Lower leg skin (tissue), 4 donors: ENCODE data around the gene IL10RB. TPM values are rescaled to one million over a fixed set of nuclear protein-coding genes. Genes with fewer than 3 reads are reported as not detected.

Experiments
- DNase-seq, 2 donors: peaks; one replicate each; pipeline ENCODE4 v3.0.0-alpha.2; 2019; ENCODE audit warnings: low spot score in 2 of 2
- H3K4me3 ChIP-seq: fragments of 200-600 bp; sonication (generic); 2 replicates; pipeline ENCODE4 v1.5.1; 2017; ENCODE audit warnings: mild to moderate bottlenecking, low read depth; ENCODE audit not compliant: poor library complexity, severe bottlenecking
- POLR2A ChIP-seq, 2 donors: fragments of 450-650 bp; IDR thresholded peaks; one replicate each; pipeline ENCODE4 v1.6.1; 2016 to 2017; ENCODE audit warnings: antibody characterized with exemption in 2 of 2, mild to moderate bottlenecking in 1 of 2, moderate library complexity in 1 of 2
- WGBS, 2 donors: methylation state at CpG; one replicate each; pipeline ENCODE4 v1.1.5; 2018; 5-methylcytosine and 5-hydroxymethylcytosine counted together
- intact Hi-C: fragments of 100-400 bp; cut with DNase I; formaldehyde crosslinking; loops from one replicate; pipeline ENCODE4 v1.15.0; 2023; ENCODE audit warnings: low total_unique reads
- total RNA-seq, 4 donors: library from RNA; depleted of rRNA; stranded (reverse); fragments of >200 nt; gene quantifications; one replicate each; pipeline ENCODE4 v1.1.0, GENCODE V29; 2016
- TF ChIP-seq, protein P1 (sequence below), 3 donors: fragments of 450-650 bp; IDR thresholded peaks; one replicate each; pipeline ENCODE4 v1.5.1; 2016; ENCODE audit warnings: antibody characterized with exemption in 3 of 3, mild to moderate bottlenecking in 3 of 3, moderate library complexity in 2 of 3

IL10RB gene
- total RNA-seq, 4 donors from 2014 or later = 27.6 to 33.3 (median 30.2) TPM

DNA sequence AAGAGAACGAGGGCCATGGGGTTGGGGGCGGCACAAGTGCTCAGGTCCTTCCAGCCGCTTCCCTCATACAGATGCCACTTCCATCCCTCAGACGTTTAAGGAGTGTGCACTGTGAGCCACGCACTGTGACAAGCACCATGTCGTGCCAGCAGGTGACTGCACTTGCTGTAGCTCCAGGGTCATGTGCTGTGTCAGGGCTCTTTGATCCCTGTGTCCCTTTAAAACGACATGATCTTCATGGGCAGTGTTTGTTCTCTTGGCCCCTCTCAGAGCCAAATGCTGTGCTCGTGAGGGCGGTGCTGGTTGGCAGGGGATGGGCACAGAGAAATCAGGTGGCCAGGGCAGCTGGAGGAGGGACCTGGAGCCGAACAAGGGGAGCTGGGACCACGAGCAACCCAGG lies 19.9 kb downstream of the IL10RB start:
- WGBS, 2 donors = 68 to 76% methylated on average over 11 of the region's 11 CpGs
- no peak for TF ChIP-seq POLR2A (IDR thresholded peaks at IDR 0.05)
- TF ChIP-seq, protein P1, sequence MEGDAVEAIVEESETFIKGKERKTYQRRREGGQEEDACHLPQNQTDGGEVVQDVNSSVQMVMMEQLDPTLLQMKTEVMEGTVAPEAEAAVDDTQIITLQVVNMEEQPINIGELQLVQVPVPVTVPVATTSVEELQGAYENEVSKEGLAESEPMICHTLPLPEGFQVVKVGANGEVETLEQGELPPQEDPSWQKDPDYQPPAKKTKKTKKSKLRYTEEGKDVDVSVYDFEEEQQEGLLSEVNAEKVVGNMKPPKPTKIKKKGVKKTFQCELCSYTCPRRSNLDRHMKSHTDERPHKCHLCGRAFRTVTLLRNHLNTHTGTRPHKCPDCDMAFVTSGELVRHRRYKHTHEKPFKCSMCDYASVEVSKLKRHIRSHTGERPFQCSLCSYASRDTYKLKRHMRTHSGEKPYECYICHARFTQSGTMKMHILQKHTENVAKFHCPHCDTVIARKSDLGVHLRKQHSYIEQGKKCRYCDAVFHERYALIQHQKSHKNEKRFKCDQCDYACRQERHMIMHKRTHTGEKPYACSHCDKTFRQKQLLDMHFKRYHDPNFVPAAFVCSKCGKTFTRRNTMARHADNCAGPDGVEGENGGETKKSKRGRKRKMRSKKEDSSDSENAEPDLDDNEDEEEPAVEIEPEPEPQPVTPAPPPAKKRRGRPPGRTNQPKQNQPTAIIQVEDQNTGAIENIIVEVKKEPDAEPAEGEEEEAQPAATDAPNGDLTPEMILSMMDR (IDR thresholded peaks at IDR 0.05) = no peak
- no peak overlapping the region for H3K4me3 ChIP-seq
- intact Hi-C loops = no loop called here
- peak in 1 of 2 donors; percentile 66 for DNase-seq

DNA sequence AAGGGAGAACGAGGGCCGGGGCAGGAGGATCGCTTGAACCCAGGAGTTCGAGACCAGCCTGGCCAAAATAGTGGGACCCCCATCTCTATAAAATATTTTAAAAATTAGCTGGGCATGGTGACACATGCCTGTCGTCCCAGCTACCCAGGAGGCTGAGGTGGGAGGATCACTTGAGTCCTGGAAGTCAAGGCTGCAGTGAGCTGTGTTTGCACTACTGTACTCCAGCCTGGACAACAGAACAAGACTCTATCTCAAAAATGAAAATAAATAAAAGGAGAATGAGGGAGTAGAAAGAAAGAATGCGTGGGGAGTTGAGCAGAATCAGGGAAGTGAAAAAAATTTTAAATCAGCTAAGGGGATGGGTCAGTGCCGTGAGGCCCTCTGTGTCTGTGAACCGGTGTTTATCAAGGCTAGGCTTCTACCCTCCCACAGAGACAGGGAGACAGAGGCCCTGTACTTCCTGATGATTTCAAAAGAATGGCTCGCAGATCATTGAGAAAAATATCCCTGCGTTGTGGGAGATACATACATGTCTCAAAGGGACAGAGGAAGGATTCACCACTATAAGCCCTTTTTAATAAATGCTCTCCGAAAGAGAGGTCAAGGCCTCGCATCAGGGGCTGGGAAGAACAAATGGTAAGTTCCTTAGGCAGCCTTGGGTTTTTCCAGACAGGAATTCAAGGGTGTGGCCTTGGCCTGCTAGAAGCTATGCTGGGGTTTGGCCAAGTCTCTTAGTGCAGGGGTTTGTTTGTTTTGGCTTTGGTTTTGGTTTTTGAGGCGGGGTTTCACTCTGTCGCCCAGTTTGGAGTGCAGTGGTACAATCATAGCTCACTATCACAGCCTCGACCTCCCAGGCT lies 20.7 kb downstream of the IL10RB start:
- peak in 1 of 2 donors; percentile 81 for DNase-seq
- WGBS, 2 donors = 48 to 51% methylated on average over 15 of the region's 15 CpGs
- no peak overlapping the region for H3K4me3 ChIP-seq
- intact Hi-C loops = no loop called here
- TF ChIP-seq, protein P1 (IDR thresholded peaks at IDR 0.05) = no peak
- TF ChIP-seq POLR2A (IDR thresholded peaks at IDR 0.05) = no peak

DNA sequence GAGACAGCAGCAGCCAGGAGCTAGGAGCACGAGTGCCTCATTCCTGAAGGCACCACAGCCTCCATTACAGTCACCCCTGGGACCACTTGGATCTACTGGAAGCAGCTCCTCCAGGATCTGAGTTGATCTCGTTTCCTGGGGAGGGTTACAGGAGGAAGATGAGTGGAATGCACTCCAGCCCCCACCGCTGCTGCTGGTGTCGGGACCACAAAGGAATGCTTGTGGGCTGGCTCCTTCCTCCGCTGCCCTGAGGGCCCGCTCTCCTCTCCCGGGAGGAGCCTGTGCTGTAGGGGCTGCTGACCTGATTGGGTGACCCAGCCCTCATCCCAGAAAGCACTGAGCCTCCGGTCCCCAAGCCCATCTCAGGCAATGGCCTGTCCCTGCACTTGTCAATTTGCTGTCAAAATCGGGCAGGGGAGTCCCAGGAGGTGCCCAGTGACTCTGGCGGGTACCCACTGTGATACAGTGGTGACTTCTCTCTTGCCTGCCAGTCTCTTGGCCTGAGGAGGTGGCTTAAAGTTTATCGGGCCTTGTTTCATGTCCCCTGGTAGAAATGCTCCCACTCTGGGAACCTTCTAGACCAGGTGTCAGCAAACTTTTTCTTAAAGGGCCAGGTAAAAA lies 23.1 kb downstream of the IL10RB start:
- 83 to 97% methylated on average over 5 of the region's 11 CpGs for WGBS, 2 donors
- TF ChIP-seq, protein P1 (IDR thresholded peaks at IDR 0.05) = no peak
- TF ChIP-seq POLR2A (IDR thresholded peaks at IDR 0.05) = no peak
- no peak overlapping the region for H3K4me3 ChIP-seq
- DNase-seq = peak in 1 of 2 donors; percentile 70
- intact Hi-C loops = no loop called here

DNA sequence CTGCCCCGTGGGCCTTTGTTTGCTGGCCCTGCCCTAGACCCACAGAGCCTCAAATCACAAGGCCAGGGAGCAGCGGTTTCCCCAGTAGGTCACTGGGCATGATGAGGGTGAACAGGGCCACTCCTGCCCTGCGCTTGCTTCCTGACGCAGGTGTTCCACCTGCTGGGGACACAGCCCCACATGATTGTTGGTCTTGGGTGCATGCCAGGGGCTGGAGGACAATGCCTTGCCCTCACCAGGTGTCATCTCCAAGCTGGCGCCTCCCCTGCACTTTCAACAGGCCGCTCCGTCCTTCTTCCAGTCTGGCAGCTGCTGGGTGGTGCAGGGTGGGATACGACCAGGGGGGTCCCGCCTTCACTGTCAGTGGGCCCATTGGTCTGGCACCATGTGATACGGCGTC lies 24.3 kb downstream of the IL10RB start:
- 94 to 96% methylated on average over 11 of the region's 11 CpGs for WGBS, 2 donors
- H3K4me3 ChIP-seq = no peak overlapping the region
- TF ChIP-seq POLR2A (IDR thresholded peaks at IDR 0.05) = no peak
- TF ChIP-seq, protein P1 (IDR thresholded peaks at IDR 0.05) = no peak
- intact Hi-C loops = no loop called here
- DNase-seq = peak in 1 of 2 donors; percentile 82

DNA sequence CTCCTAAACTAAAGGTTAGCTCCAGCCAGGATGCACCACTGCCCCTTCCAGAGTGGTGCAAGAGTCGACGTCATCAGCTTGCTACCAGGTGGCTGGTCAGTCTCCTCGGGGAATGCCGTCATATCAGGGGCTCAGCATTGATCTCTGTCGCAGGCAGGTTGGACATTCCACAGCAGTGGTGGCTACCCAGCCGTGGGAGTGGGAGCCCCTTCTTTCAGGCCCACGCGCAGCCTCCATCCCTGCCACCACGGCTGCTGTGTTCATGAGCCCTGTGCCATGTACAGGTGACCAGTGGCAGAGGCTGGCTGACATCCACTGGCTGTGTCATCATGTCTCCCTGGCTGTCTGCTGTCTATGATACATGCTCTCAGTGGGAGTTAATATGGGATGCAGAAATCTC lies 25.5 kb downstream of the IL10RB start:
- H3K4me3 ChIP-seq = no peak overlapping the region
- intact Hi-C loops = no loop called here
- 89 to 97% methylated on average over 7 to 9 of the region's 9 CpGs for WGBS, 2 donors
- DNase-seq = peak in 1 of 2 donors; percentile 70
- TF ChIP-seq, protein P1 (IDR thresholded peaks at IDR 0.05) = no peak
- TF ChIP-seq POLR2A (IDR thresholded peaks at IDR 0.05) = no peak
